SK-N-DZ (cell line): ENCODE results near the gene TEX101. TPM values are rescaled to one million over a fixed set of nuclear protein-coding genes. Genes with fewer than 3 reads are reported as not detected.
"Not testable (repeated sequence)": the region's sequence is repeated elsewhere in the genome, so short reads cannot be mapped to it uniquely, and the experiment has no call there.

Experiments used
- DNase-seq: peaks from one replicate; pipeline ENCODE4 v3.0.0-alpha.2; 2015; ENCODE audit warnings: low spot score
- polyA plus RNA-seq, 2 experiments: library from polyadenylated mRNA; depleted of rRNA; stranded (reverse); fragments of >200 nt; gene quantifications; 2 replicates each; pipeline ENCODE4 v1.2.3, GENCODE V29; 2014

Gene TEX101
- not detected in 2 replicates for polyA plus RNA-seq (2014; cell fraction: cytosol; rRNA removed)
- not detected in 2 replicates for polyA plus RNA-seq (2014; cell fraction: nucleus; rRNA removed)

GRCh38 chr19:43414554-43414953, at the start of gene TEX101:
Gene TEX101 (plus strand): TSS chr19:43414890. CDS start chr19:43415920, 1,030 bp downstream.
- DNase-seq = no peak

- not testable (repeated sequence) for DNase-seq
Measured at GRCh38 chr19:43365677-43366076, 49.0 kb upstream of the TEX101 start.

DNA sequence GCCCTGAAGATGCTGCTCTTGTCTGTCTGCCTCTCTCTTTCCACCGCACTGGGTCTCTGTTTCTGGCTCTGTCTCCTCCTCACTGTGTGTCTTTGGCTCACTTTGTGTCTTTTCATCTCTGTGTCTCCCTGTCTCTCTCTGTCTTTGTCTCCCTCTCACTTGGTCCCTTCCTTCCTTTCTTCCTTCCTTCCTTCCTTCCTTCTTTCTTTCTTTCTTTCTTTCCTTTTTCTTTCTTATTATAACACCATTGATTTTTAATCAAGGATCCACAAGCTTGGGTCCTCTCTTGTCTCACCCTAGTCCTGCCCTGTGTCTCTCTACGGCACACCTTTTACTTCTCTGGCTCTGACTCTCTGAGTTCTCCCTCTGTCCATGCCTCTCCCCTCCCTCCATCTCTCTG, 46.9 kb upstream of the TEX101 start:
- DNase-seq = no peak

GRCh38 chr19:43368897-43369296, 45.8 kb upstream of the TEX101 start:
- DNase-seq = not testable (repeated sequence)

- no peak for DNase-seq
Measured at GRCh38 chr19:43371909-43372308, 42.8 kb upstream of the TEX101 start.

GRCh38 chr19:43372462-43372861, 42.2 kb upstream of the TEX101 start:
- DNase-seq = no peak

DNA sequence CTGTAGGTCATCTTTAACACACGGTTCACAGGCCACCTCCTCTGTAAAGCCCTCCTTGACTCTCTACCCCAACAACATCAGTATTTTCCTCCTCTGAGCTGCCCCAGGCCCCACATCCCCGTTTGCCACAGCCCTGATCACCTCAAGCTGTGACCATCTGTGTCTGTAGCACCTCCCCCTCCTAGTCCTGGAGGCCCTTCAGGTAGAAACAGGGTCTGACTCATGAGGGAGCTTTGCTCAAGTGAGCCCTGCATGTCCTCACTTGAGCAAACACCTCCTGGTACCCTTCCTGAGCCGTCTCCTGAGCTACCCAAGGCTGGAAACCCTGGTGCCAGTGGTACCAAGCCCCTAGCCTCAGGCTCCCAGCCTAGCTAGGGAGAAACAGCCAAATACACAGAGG, 37.1 kb upstream of the TEX101 start:
- DNase-seq = not testable (repeated sequence)

GRCh38 chr19:43380008-43380407, 34.7 kb upstream of the TEX101 start:
- DNase-seq = no peak

- no peak for DNase-seq
Measured at GRCh38 chr19:43380771-43381386, 33.8 kb upstream of the TEX101 start.

- not testable (repeated sequence) for DNase-seq
Measured at GRCh38 chr19:43382586-43383216, 32.0 kb upstream of the TEX101 start.

GRCh38 chr19:43383254-43383653, 31.4 kb upstream of the TEX101 start:
- DNase-seq = not testable (repeated sequence)

GRCh38 chr19:43383759-43384158, 30.9 kb upstream of the TEX101 start:
- not testable (repeated sequence) for DNase-seq

- DNase-seq = not testable (repeated sequence)
Measured at GRCh38 chr19:43390903-43391551, 23.7 kb upstream of the TEX101 start.

DNA sequence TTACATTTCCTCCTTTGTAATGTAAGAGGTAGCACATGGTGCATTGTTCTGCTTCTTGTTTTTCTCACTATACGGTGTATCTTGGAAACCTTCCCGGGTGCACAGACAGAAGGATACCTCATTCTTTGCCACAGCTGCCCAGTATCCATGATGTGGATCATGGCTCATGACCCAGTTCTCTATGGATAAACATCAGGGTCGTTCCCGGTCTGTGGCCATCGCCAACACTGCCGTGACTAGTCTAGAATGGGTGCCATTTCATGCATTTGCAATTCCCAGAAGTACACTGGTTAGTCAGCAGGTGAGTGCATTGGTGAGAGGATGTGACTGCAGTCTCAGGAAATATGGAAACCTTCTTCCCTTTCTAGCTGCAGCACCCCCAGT, 23.1 kb upstream of the TEX101 start:
- not testable (repeated sequence) for DNase-seq

DNA sequence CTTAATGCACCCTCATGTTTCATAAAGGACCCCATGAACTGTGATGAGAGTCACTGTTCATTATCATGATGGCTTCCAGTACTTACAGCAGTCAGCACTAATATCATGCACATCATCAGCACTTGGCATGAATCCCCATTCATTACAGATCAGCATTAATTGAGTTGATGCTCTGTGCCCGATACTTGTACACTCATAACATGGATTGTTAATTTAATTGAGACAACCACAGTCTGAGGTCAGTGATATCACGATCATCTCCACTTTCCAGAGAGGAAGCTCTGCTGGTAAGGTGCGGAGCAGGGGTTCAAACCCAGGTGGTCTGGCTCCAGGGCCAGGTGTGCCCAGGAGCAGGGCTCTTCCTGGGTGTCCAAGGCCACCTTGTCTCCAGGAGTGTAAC, 21.2 kb upstream of the TEX101 start:
- DNase-seq = not testable (repeated sequence)

DNA sequence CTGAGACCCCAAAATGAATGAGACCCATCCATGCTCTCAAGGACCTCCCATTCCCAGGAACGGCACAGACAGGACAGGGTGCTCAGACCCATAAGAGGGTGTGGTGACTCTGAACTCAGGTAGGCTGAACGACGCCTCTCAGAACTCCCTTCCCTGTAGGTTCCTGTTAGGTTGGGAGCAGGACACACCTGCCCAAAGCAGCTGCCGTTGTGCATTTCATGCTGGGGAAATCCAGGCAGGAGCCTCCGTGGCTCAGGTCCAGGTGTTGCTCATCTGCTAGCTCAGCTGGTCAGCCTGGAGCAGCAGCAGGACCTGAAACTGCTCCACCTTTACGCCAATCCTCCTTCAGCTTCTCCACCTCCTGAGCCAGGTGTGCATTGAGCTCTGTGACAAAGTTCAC, 19.1 kb upstream of the TEX101 start:
- no peak for DNase-seq

DNA sequence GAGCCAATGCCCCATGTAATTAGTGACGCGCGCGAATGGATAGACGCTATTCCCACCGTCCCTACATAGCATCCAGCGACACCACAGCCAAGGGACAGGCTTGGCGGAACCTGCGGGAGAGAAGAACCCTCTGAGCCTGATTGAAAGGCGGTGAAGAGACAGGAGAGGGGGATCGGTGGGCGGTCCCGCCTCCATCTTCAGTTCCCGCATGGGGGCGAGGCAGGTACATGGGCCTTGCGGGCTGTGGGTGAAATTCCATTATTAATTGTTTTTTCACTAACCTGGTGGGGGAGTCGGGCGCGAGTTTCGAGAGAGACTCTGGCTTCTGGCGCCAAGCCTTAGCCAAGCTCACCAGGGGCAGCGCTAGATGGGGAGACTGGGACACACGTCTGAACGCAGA, 8.4 kb upstream of the TEX101 start:
- no peak for DNase-seq

- no peak for DNase-seq
Measured at GRCh38 chr19:43407416-43408005, 7.2 kb upstream of the TEX101 start.

DNA sequence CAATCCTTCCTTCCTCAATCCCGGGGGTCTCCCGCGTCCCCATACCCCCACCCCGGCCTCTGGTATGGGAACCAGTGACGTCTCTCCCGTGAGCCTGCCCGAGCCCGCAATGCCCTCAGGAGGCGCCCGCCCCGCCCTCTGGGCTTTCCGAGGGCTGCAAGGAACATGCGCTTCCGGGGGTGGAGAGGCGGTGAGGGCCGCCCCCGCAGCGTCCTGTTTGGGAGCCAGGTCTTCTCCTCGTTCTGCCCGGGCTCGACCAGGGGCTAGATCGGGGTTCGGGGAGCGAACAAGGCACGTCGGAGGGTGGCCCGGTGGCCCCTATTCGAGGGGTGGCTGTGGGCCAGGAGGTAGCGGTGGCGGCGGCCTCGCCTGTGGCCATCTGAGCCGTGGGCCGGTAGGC, 6.6 kb upstream of the TEX101 start:
- DNase-seq = no peak

DNA sequence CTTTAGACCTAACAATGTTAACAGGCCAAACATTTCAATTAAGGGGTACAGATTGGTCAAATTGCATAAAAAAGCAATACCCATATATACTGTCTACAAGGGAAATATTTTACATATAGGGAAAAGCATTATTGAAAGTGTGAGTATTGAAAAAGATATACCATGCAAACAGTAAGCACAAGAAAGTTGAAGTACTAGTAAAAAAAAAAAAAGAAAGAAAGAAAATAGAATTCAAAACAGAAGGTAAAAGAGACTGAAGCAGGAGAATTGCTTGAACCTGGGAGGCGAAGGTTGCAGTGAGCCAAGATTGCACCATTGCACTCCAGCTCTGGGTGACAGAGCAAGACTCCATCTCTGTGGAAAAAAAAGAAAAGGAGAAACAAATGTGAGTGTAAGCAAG, 5.3 kb upstream of the TEX101 start:
- DNase-seq = no peak

- DNase-seq = no peak
Measured at GRCh38 chr19:43412441-43412840, 2.2 kb upstream of the TEX101 start.

- no peak for DNase-seq
Measured at GRCh38 chr19:43416951-43417623, 2.4 kb downstream of the TEX101 start.
